HepG2 (cell line): ENCODE results near the gene ACTL7B. TPM values are rescaled to one million over a fixed set of nuclear protein-coding genes. Genes with fewer than 3 reads are reported as not detected.

Source experiments
- ATAC-seq: fragments of 200-7000 bp; cut with Tn5 transposase; 3 replicates; pipeline ENCODE4 v1.9.1; 2020; ENCODE audit warnings: mild to moderate bottlenecking, moderate library complexity
- BruUV-seq: library from RNA; stranded (reverse); fragments of 400-500 nt; replicated peaks from 2 replicates; lab custom pipeline; 2021; lab: Mats Ljungman, UMichigan
- CTCF ChIA-PET: fragments of 300-600 bp; formaldehyde crosslinking; extraction: SDS; loops from one replicate; lab custom pipeline; 2021; ENCODE audit warnings: low total read pairs, inconsistent platforms, low intra/inter-chr PET ratio; lab: Yijun Ruan, JAX
- POLR2A ChIA-PET: fragments of 350-600 bp; sonication (Branson Sonifier 250); formaldehyde crosslinking; loops from one replicate; lab custom pipeline; 2020; ENCODE audit warnings: antibody characterized with exemption, inconsistent platforms; lab: Yijun Ruan, JAX
- DNase-seq: peaks from one replicate; pipeline ENCODE4 v3.0.0-alpha.2; 2015; ENCODE audit warnings: low spot score
- FAIRE-seq: peaks from 3 replicates; lab custom pipeline; 2011; peaks lifted over from hg19 to GRCh38; lab: Jason Lieb, UNC
- H2AFZ ChIP-seq: one replicate; pipeline ENCODE4 v1.6.1; 2011; ENCODE audit warnings: low read length, inconsistent platforms
- H3K27ac ChIP-seq: fragments of 300-600 bp; 3 replicates; pipeline ENCODE4 v1.8.0; 2011; ENCODE audit warnings: mixed run types, mild to moderate bottlenecking, mixed read lengths, low read length, inconsistent platforms; ENCODE audit not compliant: insufficient read depth; ENCODE audit errors: extremely low read length
- H3K27me3 ChIP-seq, 2 experiments: fragments of 200-600 bp in 1 of 2; 2 replicates in 1 of 2; 3 replicates in 1 of 2; pipeline versions ENCODE4 v1.6.0 to v1.8.0; 2011; ENCODE audit warnings: low read length in 2 of 2, mild to moderate bottlenecking in 2 of 2, moderate library complexity in 2 of 2, inconsistent platforms in 1 of 2; ENCODE audit not compliant: insufficient read depth in 2 of 2, control insufficient read depth in 1 of 2
- H3K36me3 ChIP-seq, 2 experiments: fragments of 200-600 bp in 1 of 2; replicated peaks in 1 of 2; 2 replicates in 1 of 2; 3 replicates in 1 of 2; pipeline versions ENCODE4 v1.5.1 to v1.8.0; 2011; ENCODE audit warnings: low read length in 2 of 2, inconsistent platforms in 1 of 2; ENCODE audit not compliant: insufficient read depth in 2 of 2, control insufficient read depth in 1 of 2
- H3K4me1 ChIP-seq: 2 replicates; pipeline ENCODE4 v1.5.1; 2012; ENCODE audit warnings: low read length, inconsistent platforms; ENCODE audit not compliant: insufficient read depth
- H3K4me2 ChIP-seq: 2 replicates; pipeline ENCODE4 v1.6.0; 2011; ENCODE audit warnings: low read depth, low read length, inconsistent platforms
- H3K4me3 ChIP-seq, 3 experiments: fragments of 200-600 bp in 1 of 3; sonication (generic), shearing (Covaris generic) in 1 of 3; replicated peaks in 1 of 3; 2 replicates each; pipeline ENCODE4 v1.5.1; 2011 to 2016; ENCODE audit warnings: low read length in 3 of 3, inconsistent platforms in 2 of 3, low read depth in 2 of 3, mild to moderate bottlenecking in 2 of 3, control low read depth in 1 of 3, mixed read lengths in 1 of 3; ENCODE audit not compliant: insufficient read depth in 1 of 3
- H3K79me2 ChIP-seq: one replicate; pipeline ENCODE4 v1.6.1; 2011; ENCODE audit warnings: low read length, inconsistent platforms; ENCODE audit not compliant: insufficient read depth
- H3K9ac ChIP-seq: 2 replicates; pipeline ENCODE4 v1.6.0; 2011; ENCODE audit warnings: mild to moderate bottlenecking, low read depth, low read length, inconsistent platforms; ENCODE audit not compliant: insufficient read depth
- H3K9me3 ChIP-seq: 2 replicates; pipeline ENCODE4 v1.5.1; 2012; ENCODE audit warnings: mild to moderate bottlenecking, low read length
- H4K20me1 ChIP-seq: 2 replicates; pipeline ENCODE4 v1.6.0; 2011; ENCODE audit warnings: inconsistent platforms, mild to moderate bottlenecking, low read length, moderate library complexity; ENCODE audit not compliant: insufficient read depth
- CAMTA2 ChIP-seq: sonication (generic); formaldehyde crosslinking; IDR thresholded peaks from 2 replicates; pipeline ENCODE4 v1.4.0; 2020; ENCODE audit warnings: mild to moderate bottlenecking, missing genetic modification reagents, borderline replicate concordance
- DPF2 ChIP-seq: sonication (generic); formaldehyde crosslinking; IDR thresholded peaks from 2 replicates; pipeline ENCODE4 v1.4.0; 2020; ENCODE audit warnings: mild to moderate bottlenecking, low read depth, missing genetic modification reagents, borderline replicate concordance
- HBP1 ChIP-seq: IDR thresholded peaks from 2 replicates; pipeline ENCODE4 v1.6.1; 2016; ENCODE audit warnings: low read depth, control low read depth
- KLF16 ChIP-seq, 2 experiments: sonication (generic) in 1 of 2; formaldehyde crosslinking in 1 of 2; IDR thresholded peaks; 2 replicates each; pipeline versions ENCODE4 v1.6.1 to v1.8.0; 2016 to 2023; ENCODE audit warnings: missing genetic modification reagents in 2 of 2, missing compliant biosample characterization in 1 of 2
- LCORL ChIP-seq, 2 experiments: fragments of 450-650 bp in 1 of 2; sonication (generic) in 1 of 2; formaldehyde crosslinking in 1 of 2; IDR thresholded peaks; 2 replicates each; pipeline versions ENCODE4 v1.5.0 to v1.6.1; 2017 to 2020; ENCODE audit warnings: antibody characterized with exemption in 1 of 2, missing genetic modification reagents in 1 of 2
- MTA3 ChIP-seq: sonication (generic); formaldehyde crosslinking; IDR thresholded peaks from 2 replicates; pipeline ENCODE4 v1.4.0; 2020; ENCODE audit warnings: missing genetic modification reagents
- NCOR1 ChIP-seq: fragments of 200-600 bp; sonication (generic); IDR thresholded peaks from 2 replicates; pipeline ENCODE4 v1.7.0; 2017; ENCODE audit warnings: antibody characterized with exemption, low read length, borderline replicate concordance
- SATB2 ChIP-seq: sonication (generic); formaldehyde crosslinking; IDR thresholded peaks from 2 replicates; pipeline ENCODE4 v1.5.0; 2020; ENCODE audit warnings: missing genetic modification reagents
- TAF1 ChIP-seq: sonication (generic); formaldehyde crosslinking; IDR thresholded peaks from 2 replicates; pipeline ENCODE4 v1.4.0; 2020; ENCODE audit warnings: missing genetic modification reagents
- TCF7L2 ChIP-seq: IDR thresholded peaks from 2 replicates; pipeline ENCODE4 v1.6.1; 2011; ENCODE audit warnings: mild to moderate bottlenecking, low read depth, low read length, moderate library complexity
- THYN1 ChIP-seq: sonication (generic); formaldehyde crosslinking; IDR thresholded peaks from 2 replicates; pipeline ENCODE4 v1.8.1; 2023; ENCODE audit warnings: low read depth, mild to moderate bottlenecking, moderate library complexity, missing genetic modification reagents, borderline replicate concordance
- ZFP36L1 ChIP-seq: sonication (generic); formaldehyde crosslinking; IDR thresholded peaks from 2 replicates; pipeline ENCODE4 v1.8.0; 2022; ENCODE audit warnings: mild to moderate bottlenecking, missing genetic modification reagents, moderate library complexity
- ZNF225 ChIP-seq: sonication (generic); formaldehyde crosslinking; IDR thresholded peaks from 2 replicates; pipeline ENCODE4 v1.4.0; 2020; ENCODE audit warnings: mild to moderate bottlenecking, missing genetic modification reagents
- ZNF580 ChIP-seq: IDR thresholded peaks from 2 replicates; pipeline ENCODE4 v1.6.1; 2016; ENCODE audit warnings: low read depth, borderline replicate concordance
- ZNF710 ChIP-seq: sonication (generic); formaldehyde crosslinking; IDR thresholded peaks from 2 replicates; pipeline ENCODE4 v1.5.0; 2020; ENCODE audit warnings: mild to moderate bottlenecking, missing genetic modification reagents, borderline replicate concordance
- ZNF75D ChIP-seq: sonication (generic); formaldehyde crosslinking; IDR thresholded peaks from 2 replicates; pipeline ENCODE4 v1.8.1; 2023; ENCODE audit warnings: missing genetic modification reagents, mild to moderate bottlenecking, borderline replicate concordance
- ZNF782 ChIP-seq: sonication (generic); formaldehyde crosslinking; IDR thresholded peaks from 2 replicates; pipeline ENCODE4 v1.4.0; 2020; ENCODE audit warnings: missing genetic modification reagents, mild to moderate bottlenecking, borderline replicate concordance
- WGBS: methylation state at CpG from one replicate; pipeline ENCODE4 v1.1.6; 2017; ENCODE audit warnings: low lambda C conversion rate; 5-methylcytosine and 5-hydroxymethylcytosine counted together
- in situ Hi-C: cut with HindIII; loops from 2 replicates; pipeline ENCODE4 v1.10.0; 2017; ENCODE audit warnings: low pct_unique_long_range_greater_than_20kb; ENCODE audit not compliant: extremely low pct_ligation_motif_present
- intact Hi-C: fragments of 100-400 bp; cut with micrococcal nuclease; formaldehyde crosslinking; loops from one replicate; pipeline ENCODE4 v1.10.0; 2022; ENCODE audit not compliant: unreplicated experiment
- polyA plus RNA-seq, 8 experiments: library from polyadenylated mRNA; depleted of rRNA in 3 of 8; stranded (reverse) in 7 of 8; unstranded in 1 of 8; fragments of >200 nt; fragmentation: Illumina TruSeq in 4 of 8; extraction: Trizol in 4 of 8; gene quantifications; 2 replicates each; pipeline versions ENCODE4 v1.2.1 to v1.2.3, GENCODE V29; 2011 to 2016; ENCODE audit warnings: low read depth in 4 of 8, missing spikeins in 1 of 8, mixed read lengths in 1 of 8; ENCODE audit not compliant: insufficient read depth in 1 of 8
- total RNA-seq, 5 experiments: library from RNA; depleted of rRNA; stranded (reverse); fragments of >200 nt; fragmentation: Illumina TruSeq; extraction: Trizol; gene quantifications; 2 replicates each; pipeline ENCODE4 v1.2.3, GENCODE V29; 2016; ENCODE audit warnings: low read depth in 1 of 5

Gene ACTL7B
- total and polyA plus RNA-seq, 2 of the 13 experiments (the other 11 are each of a cell fraction or from before 2014, with no cell fraction given) = 0.07 to 0.11 TPM

- no peak for TF ChIP-seq LCORL (IDR thresholded peaks at IDR 0.05)
- 0 out of 2 replicates have a peak, but pooled peaks have one; percentile 17 for TF ChIP-seq LCORL (CRISPR knock-in tag; IDR thresholded peaks at IDR 0.05)
- TF ChIP-seq ZFP36L1 = no peak
- no peak for TF ChIP-seq NCOR1
- TF ChIP-seq, all 625 proteins: peak for 21
Observed at GRCh38 chr9:108897324-108898096, 41.7 kb upstream of the ACTL7B start (continued).

- no TSS peak for BruUV-seq
- H3K9ac ChIP-seq = peak overlapping the region; percentile 48
- peak overlapping the region; percentile 43 for H3K4me2 ChIP-seq
- H2AFZ ChIP-seq = no peak overlapping the region
- ChIA-PET POLR2A (interaction anchor here (1.2 to 3.0 kb wide), 3 partner anchors 9 to 60 kb away, joined by 3 to 32 read pairs (median 3); no protein-coding TSS in a partner anchor), CTCF (no interaction called here)
- no peaks in the 10 kb centered on the region for H3K27me3 ChIP-seq
- H3K79me2 ChIP-seq = no peaks in the 10 kb centered on the region
- DNase-seq = peak; percentile 98
- H3K4me1 ChIP-seq = peaks cover 100% of the 10 kb centered on the region
- in situ Hi-C loops = no loop called here
- peak overlapping the region; percentile 99 for H3K27ac ChIP-seq
- ATAC-seq = peak; percentile 93
- WGBS = 0% methylated on average over 3 of the region's 4 CpGs
- intact Hi-C loops = loop anchor here (1.0 kb wide), 1 partner anchor 8 kb away; no protein-coding TSS in a partner anchor
- no peaks in the 10 kb centered on the region for H3K9me3 ChIP-seq
- no peaks in the 10 kb centered on the region for H4K20me1 ChIP-seq
- FAIRE-seq = peak; percentile 100
- H3K36me3 ChIP-seq = peaks cover 21 to 76% of the 10 kb centered on the region in 2 experiments
- no peak overlapping the region; a peak in 1 of 6 replicates for H3K4me3 ChIP-seq
- no peak for TF ChIP-seq MTA3 (CRISPR knock-in tag)
- no peak for TF ChIP-seq ZNF75D (CRISPR knock-in tag)
- no peak for TF ChIP-seq ZNF225
- TF ChIP-seq SATB2 = peak; percentile 80; the same call in 1 of the 2 replicates
- TF ChIP-seq TAF1 (CRISPR knock-in tag) = no peak
- no peak for TF ChIP-seq ZNF782 (CRISPR knock-in tag)
- TF ChIP-seq KLF16 (CRISPR knock-in tag; IDR thresholded peaks at IDR 0.05) = peak in 1 of 2 experiments; percentile 79; a peak in 1 of 4 replicates
- TF ChIP-seq THYN1 (CRISPR knock-in tag) = no peak
- 0 out of 2 replicates have a peak, but pooled peaks have one; percentile 21 for TF ChIP-seq HBP1
- no peak for TF ChIP-seq TCF7L2
- peak; percentile 96 for TF ChIP-seq DPF2 (CRISPR knock-in tag)
- no peak for TF ChIP-seq CAMTA2 (CRISPR knock-in tag)
- peak; percentile 81; the same call in 1 of the 2 replicates for TF ChIP-seq ZNF710
- peak; percentile 38; the same call in 1 of the 2 replicates for TF ChIP-seq ZNF580 (CRISPR knock-in tag)
Observed at GRCh38 chr9:108894225-108894997, 38.6 kb upstream of the ACTL7B start.
